NCI-H510A (cell line): ENCODE measurements around the gene CYP4F2.
"Not testable (repeated sequence)": the region's sequence is repeated elsewhere in the genome, so short reads cannot be mapped to it uniquely, and the experiment has no call there.

Experiments used
- DNase-seq: peaks from one replicate; lab custom pipeline; 2025; lab: John Stamatoyannopoulos, UW

The CYP4F2 gene

GRCh38 chr19:15897738-15898276, at the start of gene CYP4F2:
TSS of gene CYP4F2 (minus strand) at chr19:15898074. CDS start at chr19:15897611, 463 bp downstream.
- no peak for DNase-seq

GRCh38 chr19:15945301-15945700, 47.4 kb upstream of the CYP4F2 start:
- DNase-seq, result no peak

- no peak for DNase-seq
Observed at GRCh38 chr19:15944401-15944800, 46.5 kb upstream of the CYP4F2 start.

GRCh38 chr19:15937771-15938170, 39.9 kb upstream of the CYP4F2 start:
- no peak for DNase-seq

- no peak for DNase-seq
Observed at GRCh38 chr19:15936950-15937349, 39.1 kb upstream of the CYP4F2 start.

GRCh38 chr19:15936173-15936572, 38.3 kb upstream of the CYP4F2 start:
- DNase-seq, result no peak

DNA sequence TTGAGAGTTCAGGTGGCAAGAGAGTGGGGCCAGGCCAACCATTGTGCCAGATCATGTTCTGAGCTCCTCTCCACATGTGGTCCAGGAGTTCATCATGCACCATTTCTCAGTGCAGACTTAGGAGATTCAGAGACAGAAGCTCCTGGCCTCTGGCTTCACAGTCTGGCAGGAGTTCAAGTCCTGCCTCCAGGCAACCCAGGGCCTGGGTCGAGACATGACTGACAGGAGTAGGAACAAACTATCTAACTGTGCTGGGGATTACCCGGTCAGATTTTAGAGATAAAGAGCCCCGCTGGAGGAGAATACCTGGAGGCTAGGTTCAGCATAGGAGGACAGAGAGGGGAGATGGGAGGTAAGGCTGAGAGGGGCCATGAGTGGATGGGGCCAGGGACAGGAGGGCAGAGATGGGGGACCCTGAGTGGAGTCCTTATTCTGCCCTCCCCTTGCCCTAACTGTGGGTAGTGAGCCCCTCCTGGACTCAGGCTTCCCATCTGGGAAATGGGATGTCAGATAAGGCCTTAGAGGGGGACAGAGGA, 37.4 kb upstream of the CYP4F2 start:
- DNase-seq, result no peak

DNA sequence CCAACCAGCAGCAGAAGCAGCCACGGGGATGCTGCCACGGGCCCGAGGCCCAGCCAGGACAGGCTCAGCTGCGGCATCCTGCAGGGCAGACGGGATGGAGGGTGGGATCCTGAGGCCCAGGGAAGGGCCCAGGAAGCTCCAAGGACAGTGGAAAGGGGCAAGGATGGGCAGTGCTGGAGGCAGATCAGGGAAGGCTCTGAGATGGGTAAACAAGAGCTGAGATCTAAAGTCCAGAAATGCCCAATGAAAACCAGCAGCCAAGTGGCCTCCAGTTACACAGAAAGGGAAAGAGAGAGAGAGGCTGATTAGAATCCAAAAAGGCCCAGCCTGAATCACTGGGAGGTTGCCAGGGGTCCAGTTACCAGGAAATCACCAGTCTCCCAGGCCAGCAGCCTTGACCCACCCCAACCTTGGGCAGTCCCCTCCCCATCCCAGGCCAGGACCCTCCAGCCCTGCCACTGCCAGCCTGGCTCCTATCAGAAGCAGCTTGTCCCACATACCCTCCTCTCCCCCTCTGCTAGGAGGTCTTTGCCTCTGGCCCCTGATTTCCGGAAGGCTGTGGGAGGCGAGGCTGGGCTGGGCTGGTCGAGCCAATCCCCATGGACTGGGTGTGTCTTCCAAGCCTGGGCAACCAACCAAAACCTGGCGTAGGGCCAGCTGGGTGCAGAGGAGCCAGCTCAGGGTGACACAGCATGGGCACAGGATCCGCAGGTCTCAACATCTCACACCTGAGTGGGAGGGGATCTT, 36.6 kb upstream of the CYP4F2 start, which contains the start of gene CYP4F11:
Gene CYP4F11 (minus strand): TSS at position 198 of the 747 bp plus-strand sequence. CDS start 121 bp downstream, at position 77.
- no peak for DNase-seq

GRCh38 chr19:15933761-15934331, 36.0 kb upstream of the CYP4F2 start:
- not testable (repeated sequence) for DNase-seq

DNA sequence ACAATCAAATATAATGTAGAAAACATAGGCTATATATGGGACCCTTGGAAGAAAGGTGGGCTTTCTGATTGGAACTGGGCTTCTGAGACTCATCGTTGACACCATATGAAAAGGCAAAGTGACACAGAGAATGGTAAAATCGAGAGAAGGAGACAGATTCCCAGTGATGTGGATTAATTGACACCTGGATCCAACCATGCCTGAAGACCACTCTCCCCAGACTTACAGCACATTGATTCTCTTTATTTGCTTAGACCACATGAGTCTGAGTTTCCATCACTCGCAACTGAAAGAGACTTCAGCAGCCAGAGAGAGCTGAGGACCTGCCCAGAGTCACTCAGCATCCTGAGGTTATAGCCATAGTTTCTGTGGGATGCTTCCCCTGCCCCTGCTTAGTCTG, 30.4 kb upstream of the CYP4F2 start:
- no peak for DNase-seq

GRCh38 chr19:15926484-15926883, 28.6 kb upstream of the CYP4F2 start:
- DNase-seq, result no peak

DNA sequence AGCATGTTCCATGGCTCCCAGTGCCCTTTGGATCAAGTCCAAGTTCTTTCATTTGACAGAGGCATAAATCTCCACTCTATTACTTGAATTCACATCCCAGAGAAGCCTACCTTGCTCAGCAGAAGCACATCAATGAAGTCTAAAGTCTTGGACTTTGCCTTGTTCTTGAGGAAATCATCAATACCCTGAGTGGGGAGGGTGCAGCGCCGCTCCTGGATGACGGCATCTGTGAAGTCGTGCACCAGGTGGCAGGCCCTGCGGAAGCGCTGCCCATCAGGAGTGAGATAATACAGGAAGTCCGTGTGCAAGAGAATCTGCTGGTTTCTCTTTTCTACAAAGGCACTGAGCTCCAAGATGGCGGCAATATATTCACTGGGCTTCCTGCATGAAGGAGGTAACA, 25.8 kb upstream of the CYP4F2 start:
- DNase-seq, result no peak

DNA sequence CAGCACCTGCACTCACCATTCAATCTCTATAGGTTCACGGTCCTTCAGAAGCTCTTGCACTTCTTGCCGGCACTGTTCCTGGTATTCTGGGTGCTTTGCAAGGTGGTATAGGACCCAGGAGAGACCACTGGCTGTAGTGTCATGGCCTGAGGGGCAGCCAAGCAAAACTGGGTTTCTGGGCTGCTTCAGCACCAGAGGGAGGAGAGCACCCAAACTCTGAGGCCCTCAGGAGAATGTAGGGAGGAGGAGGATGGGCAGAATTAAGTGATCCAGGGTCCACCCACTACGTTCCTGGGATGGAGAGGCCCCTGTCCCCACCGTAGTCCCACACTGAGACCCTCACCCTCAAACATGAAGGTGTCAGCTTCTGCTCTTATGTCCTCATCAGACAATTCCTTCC, 24.1 kb upstream of the CYP4F2 start:
- DNase-seq, result no peak

GRCh38 chr19:15919243-15919642, 21.4 kb upstream of the CYP4F2 start:
- DNase-seq, result no peak

GRCh38 chr19:15915109-15915508, 17.2 kb upstream of the CYP4F2 start:
- no peak for DNase-seq

- no peak for DNase-seq
Observed at GRCh38 chr19:15913830-15914229, 16.0 kb upstream of the CYP4F2 start.

GRCh38 chr19:15913384-15913783, 15.5 kb upstream of the CYP4F2 start:
- no peak for DNase-seq

GRCh38 chr19:15911599-15912235, 13.8 kb upstream of the CYP4F2 start:
- no peak for DNase-seq

DNA sequence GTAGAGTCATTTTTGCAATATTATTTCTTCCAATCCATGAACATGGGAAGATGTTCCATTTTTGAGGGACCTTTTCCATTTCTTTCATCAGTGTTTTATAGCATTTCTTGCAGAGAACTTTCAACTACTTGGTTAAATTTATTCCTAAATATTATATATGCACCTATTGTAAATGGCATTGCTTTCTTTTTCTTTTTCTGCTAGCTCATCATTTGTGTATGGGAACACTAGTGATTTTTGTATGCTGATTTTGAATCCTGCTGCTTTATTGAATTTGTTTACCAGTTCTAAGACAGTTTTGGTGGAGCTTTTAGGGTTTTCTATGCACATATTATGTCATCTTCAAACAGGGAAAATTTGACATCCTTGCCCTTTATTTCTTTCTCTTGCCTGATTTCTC, 7.2 kb upstream of the CYP4F2 start:
- DNase-seq, result no peak

DNA sequence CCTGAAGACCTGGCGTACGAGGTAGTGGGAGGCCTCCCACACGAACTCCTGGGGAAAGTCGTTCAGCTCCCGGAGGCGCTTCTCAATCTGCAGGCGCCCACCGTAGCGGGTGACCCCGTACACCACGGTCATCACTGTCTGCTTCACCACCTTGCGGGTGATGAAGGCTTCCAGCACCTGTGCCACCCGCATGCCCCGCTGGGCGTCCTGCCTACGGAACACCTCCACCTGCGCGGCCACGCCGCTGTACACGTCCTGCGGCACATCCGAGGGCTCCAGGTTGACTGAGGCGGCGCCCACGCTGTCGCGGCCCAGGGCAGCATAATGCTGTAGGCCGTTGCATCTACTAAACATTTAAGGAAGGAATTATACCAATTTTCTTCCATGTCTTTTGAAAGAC, 5.0 kb upstream of the CYP4F2 start:
- not testable (repeated sequence) for DNase-seq

DNA sequence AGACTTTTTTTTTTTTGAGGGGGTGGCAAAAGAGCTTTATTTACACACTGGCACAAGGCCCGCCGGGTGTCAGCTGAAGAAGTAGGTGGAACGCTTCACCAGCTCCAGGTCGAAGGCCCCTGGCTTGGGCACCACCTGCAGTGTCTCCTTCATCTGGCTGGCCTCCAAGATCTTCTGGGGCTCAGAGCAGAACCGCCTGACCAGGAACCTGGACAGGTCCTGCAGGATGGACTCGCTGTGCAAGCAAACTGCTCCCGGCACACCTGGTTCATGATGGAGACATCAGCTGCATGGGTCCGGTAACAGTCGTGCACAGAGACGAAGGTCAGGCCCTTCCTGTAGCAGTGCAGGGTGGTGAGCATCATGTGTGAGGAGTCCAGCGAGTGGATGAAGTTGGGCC, 4.4 kb upstream of the CYP4F2 start:
- no peak for DNase-seq

- no peak for DNase-seq
Observed at GRCh38 chr19:15900504-15900903, 2.6 kb upstream of the CYP4F2 start.

DNA sequence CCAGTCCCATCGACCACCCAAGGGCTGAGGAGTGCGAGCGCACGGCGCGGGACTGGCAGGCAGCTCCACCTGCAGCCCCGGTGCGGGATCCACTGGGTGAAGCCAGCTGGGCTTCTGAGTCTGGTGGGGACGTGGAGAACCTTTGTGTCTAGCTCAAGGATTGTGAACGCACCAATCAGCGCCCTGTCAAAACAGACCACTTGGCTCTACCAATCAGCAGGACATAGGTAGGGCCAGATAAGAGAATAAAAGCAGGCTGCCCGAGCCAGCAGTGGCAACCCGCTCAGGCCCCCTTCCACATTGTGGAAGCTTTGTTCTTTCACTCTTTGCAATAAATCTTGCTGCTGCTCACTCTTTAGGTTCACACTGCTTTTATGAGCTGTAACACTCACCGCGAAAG, 2.2 kb upstream of the CYP4F2 start:
- DNase-seq, result not testable (repeated sequence)
